Stomach smooth muscle (tissue), 2 donors: Measurements from ENCODE around the gene STOML1.

Experiments used
- H3K27ac ChIP-seq: one replicate; pipeline ENCODE4 v1.7.0; 2013; ENCODE audit warnings: mild to moderate bottlenecking, low read length, inconsistent platforms
- H3K27me3 ChIP-seq, 2 donors: one replicate each; pipeline ENCODE4 v1.7.0; 2013; ENCODE audit warnings: low read length in 2 of 2; ENCODE audit not compliant: insufficient read depth in 2 of 2, control insufficient read depth in 1 of 2
- H3K36me3 ChIP-seq, 2 donors: one replicate each; pipeline ENCODE4 v1.7.0; 2013; ENCODE audit warnings: low read length in 2 of 2; ENCODE audit not compliant: control insufficient read depth in 2 of 2, insufficient read depth in 2 of 2
- H3K4me1 ChIP-seq: one replicate; pipeline ENCODE4 v1.7.0; 2013; ENCODE audit warnings: low read length; ENCODE audit not compliant: control insufficient read depth, insufficient read depth
- H3K4me3 ChIP-seq, 2 donors: one replicate each; pipeline ENCODE4 v1.7.0; 2013; ENCODE audit warnings: low read length in 2 of 2
- H3K9ac ChIP-seq, 2 donors: one replicate each; pipeline ENCODE4 v1.7.0; 2013; ENCODE audit warnings: low read length in 2 of 2, mild to moderate bottlenecking in 1 of 2
- H3K9me3 ChIP-seq, 2 donors: one replicate each; pipeline ENCODE4 v1.7.0; 2013; ENCODE audit warnings: low read length in 2 of 2; ENCODE audit not compliant: control insufficient read depth in 2 of 2
- donor health status: healthy.
- donor health status: Pancreatic carcinoma.

Gene STOML1

GRCh38 chr15:73993211-73993994 is 1.3 kb upstream of the STOML1 start:
- H3K9ac ChIP-seq = peak overlapping the region in 1 of 2 donors; percentile 75
- H3K27me3 ChIP-seq = no peaks in the 10 kb centered on the region
- H3K27ac ChIP-seq = peak overlapping the region; percentile 89
- H3K9me3 ChIP-seq = no peaks in the 10 kb centered on the region
- peaks cover 4 to 12% of the 10 kb centered on the region in 2 donors for H3K36me3 ChIP-seq
- H3K4me1 ChIP-seq = peaks cover 61% of the 10 kb centered on the region
- H3K4me3 ChIP-seq = peak overlapping the region; percentile 77 to 98

GRCh38 chr15:73992594-73992898 is 451 bp upstream of the STOML1 start:
- no peaks in the 10 kb centered on the region for H3K9me3 ChIP-seq
- H3K4me1 ChIP-seq = peaks cover 59% of the 10 kb centered on the region
- H3K36me3 ChIP-seq = peaks cover 4 to 7% of the 10 kb centered on the region in 2 donors
- no peaks in the 10 kb centered on the region for H3K27me3 ChIP-seq
- H3K4me3 ChIP-seq = peak overlapping the region; percentile 80
- peak overlapping the region; percentile 55 to 63 for H3K9ac ChIP-seq
- peak overlapping the region; percentile 86 for H3K27ac ChIP-seq

GRCh38 chr15:73991260-73991659 is 835 bp downstream of the STOML1 start:
- Histone ChIP-seq H3K4me3 (peak overlapping the region; percentile 80), H3K36me3 (peaks cover 6 to 7% of the 10 kb centered on the region in 2 donors), H3K9me3 (no peaks in the 10 kb centered on the region), H3K9ac (peak overlapping the region; percentile 87 to 91), H3K27ac (peak overlapping the region; percentile 86), H3K27me3 (no peaks in the 10 kb centered on the region), H3K4me1 (peaks cover 70% of the 10 kb centered on the region)

GRCh38 chr15:73990250-73991005 is 1.7 kb downstream of the STOML1 start:
- Histone ChIP-seq H3K4me1 (peaks cover 72% of the 10 kb centered on the region), H3K9ac (peak overlapping the region; percentile 42 to 91), H3K36me3 (peaks cover 7 to 12% of the 10 kb centered on the region in 2 donors), H3K27me3 (no peaks in the 10 kb centered on the region), H3K27ac (peak overlapping the region; percentile 86), H3K4me3 (peak overlapping the region; percentile 15 to 80), H3K9me3 (no peaks in the 10 kb centered on the region)

GRCh38 chr15:73989001-73989798 is 2.9 kb downstream of the STOML1 start:
- H3K9ac ChIP-seq = no peak overlapping the region
- H3K36me3 ChIP-seq = peaks cover 7 to 14% of the 10 kb centered on the region in 2 donors
- H3K27me3 ChIP-seq = no peaks in the 10 kb centered on the region
- H3K4me1 ChIP-seq = peaks cover 77% of the 10 kb centered on the region
- H3K9me3 ChIP-seq = no peaks in the 10 kb centered on the region
- H3K4me3 ChIP-seq = no peak overlapping the region
- H3K27ac ChIP-seq = peak overlapping the region; percentile 86

- H3K27ac ChIP-seq = no peak overlapping the region
- H3K27me3 ChIP-seq = no peaks in the 10 kb centered on the region
- H3K36me3 ChIP-seq = peaks cover 7 to 15% of the 10 kb centered on the region in 2 donors
- H3K9ac ChIP-seq = no peak overlapping the region
- peaks cover 77% of the 10 kb centered on the region for H3K4me1 ChIP-seq
- no peak overlapping the region for H3K4me3 ChIP-seq
- H3K9me3 ChIP-seq = no peaks in the 10 kb centered on the region
These were observed 3.6 kb downstream of the STOML1 start for GRCh38 chr15:73988445-73988969.

- Histone ChIP-seq H3K27ac (peak overlapping the region; percentile 37), H3K9me3 (no peaks in the 10 kb centered on the region), H3K4me1 (peaks cover 78% of the 10 kb centered on the region), H3K4me3 (no peak overlapping the region), H3K36me3 (peaks cover 7 to 15% of the 10 kb centered on the region in 2 donors), H3K27me3 (no peaks in the 10 kb centered on the region), H3K9ac (no peak overlapping the region)
These were observed 4.2 kb downstream of the STOML1 start for GRCh38 chr15:73987681-73988444.

GRCh38 chr15:73987250-73987649 is 4.8 kb downstream of the STOML1 start:
- Histone ChIP-seq H3K4me3 (no peak overlapping the region), H3K9me3 (no peaks in the 10 kb centered on the region), H3K27ac (peak overlapping the region; percentile 37), H3K9ac (no peak overlapping the region), H3K36me3 (peaks cover 7 to 15% of the 10 kb centered on the region in 2 donors), H3K27me3 (no peaks in the 10 kb centered on the region), H3K4me1 (peaks cover 78% of the 10 kb centered on the region)

GRCh38 chr15:73986776-73987056 is 5.4 kb downstream of the STOML1 start:
- Histone ChIP-seq H3K27me3 (no peaks in the 10 kb centered on the region), H3K9ac (no peak overlapping the region), H3K9me3 (no peaks in the 10 kb centered on the region), H3K4me3 (no peak overlapping the region), H3K36me3 (peaks cover 7 to 15% of the 10 kb centered on the region in 2 donors), H3K4me1 (peaks cover 82% of the 10 kb centered on the region), H3K27ac (peak overlapping the region; percentile 37)
